Activated CD4-positive, alpha-beta memory T cell treated with anti-CD3 and anti-CD28 coated beads, Interleukin-2, amount 10 ng/mL, durations not matched to agents 7 days and 5 days (primary cell): Measurements from ENCODE around the gene MINK1. TPM values are rescaled to one million over a fixed set of nuclear protein-coding genes. Genes with fewer than 3 reads are reported as not detected.
"Not testable (repeated sequence)": the region's sequence is repeated elsewhere in the genome, so short reads cannot be mapped to it uniquely, and the experiment has no call there.

Source experiments
- CTCF ChIA-PET: fragments of 350-600 bp; sonication (Branson Sonifier 250); formaldehyde crosslinking; loops from one replicate; lab custom pipeline; 2021; ENCODE audit warnings: antibody characterized with exemption, inconsistent platforms; lab: Charles Lee
- POLR2A ChIA-PET: fragments of 350-600 bp; sonication (Branson Sonifier 250); formaldehyde crosslinking; loops from one replicate; lab custom pipeline; 2021; ENCODE audit warnings: antibody characterized with exemption; lab: Charles Lee
- DNase-seq: peaks from one replicate; pipeline ENCODE4 v3.0.0-alpha.2; 2020
- H3K27ac Mint-ChIP-seq: one replicate; pipeline ENCODE4 v1.8.0; 2021; ENCODE audit warnings: mild to moderate bottlenecking, mixed read lengths
- H3K27me3 Mint-ChIP-seq: one replicate; pipeline ENCODE4 v1.8.0; 2021; ENCODE audit warnings: mixed read lengths
- H3K36me3 Mint-ChIP-seq: one replicate; pipeline ENCODE4 v1.8.0; 2021; ENCODE audit warnings: low read depth, mixed read lengths
- H3K4me1 Mint-ChIP-seq: one replicate; pipeline ENCODE4 v1.8.0; 2021; ENCODE audit warnings: mixed read lengths
- H3K4me3 Mint-ChIP-seq: one replicate; pipeline ENCODE4 v1.8.0; 2021; ENCODE audit warnings: mild to moderate bottlenecking, mixed read lengths
- H3K9me3 Mint-ChIP-seq: one replicate; pipeline ENCODE4 v1.8.0; 2021; ENCODE audit warnings: mixed read lengths
- total RNA-seq, 2 experiments: library from RNA; stranded (reverse); gene quantifications; one replicate each; pipeline ENCODE4 v1.2.3, GENCODE V29; 2021

The MINK1 gene
- total RNA-seq, 2 experiments from 2014 or later = 107 to 109 TPM

DNA sequence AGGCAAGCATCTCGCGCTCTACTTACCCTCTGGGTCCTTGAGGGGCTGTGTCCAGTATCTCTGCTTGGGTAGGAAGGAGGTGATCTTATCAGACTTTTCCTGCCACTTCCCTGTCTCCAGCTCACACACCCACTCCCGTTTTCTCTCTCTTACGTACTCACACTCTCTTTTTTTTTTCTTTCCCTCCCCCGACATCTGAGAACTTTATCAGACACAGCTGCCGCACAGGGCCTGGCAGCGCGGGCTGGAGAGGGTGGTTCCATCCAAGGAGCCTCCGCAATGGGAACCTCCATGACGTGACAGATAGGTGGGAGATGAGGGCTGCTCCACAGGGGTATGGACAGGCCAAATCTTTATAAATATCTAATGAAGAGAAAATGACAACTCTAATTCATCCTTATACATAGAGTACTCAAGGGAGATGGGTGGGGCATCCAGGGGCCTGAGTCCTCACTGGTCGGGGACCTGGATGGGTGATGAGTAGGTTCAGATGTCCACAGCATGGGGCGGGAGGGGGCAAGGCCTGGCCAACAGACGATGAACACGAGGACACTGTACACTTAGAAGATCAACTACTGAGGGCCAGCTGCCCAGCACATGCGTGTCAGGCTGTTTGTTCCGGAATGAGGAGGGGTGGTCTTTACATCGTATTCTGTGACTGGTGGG is 23.3 kb downstream of the MINK1 start:
- DNase-seq = no peak
- ChIA-PET CTCF (interaction anchor here (0.7 kb wide), 1 partner anchor 29 kb away, joined by 3 read pairs; no protein-coding TSS in a partner anchor), POLR2A (no interaction called here)
- Mint-ChIP-seq H3K4me1 (peaks cover 13% of the 10 kb centered on the region), H3K4me3 (no peak overlapping the region), H3K27me3 (no peaks in the 10 kb centered on the region), H3K9me3 (peaks cover 6% of the 10 kb centered on the region), H3K36me3 (peaks cover 30% of the 10 kb centered on the region), H3K27ac (no peak overlapping the region)

DNA sequence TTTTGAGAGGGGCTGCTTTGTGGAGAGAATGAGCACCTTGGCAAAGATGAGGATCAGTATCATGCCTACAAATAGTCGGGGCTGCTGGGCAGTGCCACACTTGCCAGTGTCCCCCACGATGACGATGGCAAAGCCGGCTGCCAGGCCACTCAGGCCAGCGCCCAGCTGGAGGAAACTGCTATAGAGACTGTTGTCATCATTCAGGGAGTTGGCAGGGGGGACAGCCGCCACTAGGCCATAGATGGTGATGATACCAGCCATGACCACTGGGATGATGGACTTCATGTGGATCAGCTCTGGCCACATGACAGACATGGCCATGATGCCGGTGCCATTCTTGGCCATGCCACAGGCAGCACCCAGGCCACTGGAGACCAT is 23.8 kb downstream of the MINK1 start:
- Mint-ChIP-seq H3K9me3 (peaks cover 5% of the 10 kb centered on the region), H3K27ac (no peak overlapping the region), H3K36me3 (peaks cover 27% of the 10 kb centered on the region), H3K4me1 (peaks cover 13% of the 10 kb centered on the region), H3K4me3 (no peak overlapping the region), H3K27me3 (no peaks in the 10 kb centered on the region)
- CTCF ChIA-PET = no interaction called here
- no peak for DNase-seq
- POLR2A ChIA-PET = no interaction called here

DNA sequence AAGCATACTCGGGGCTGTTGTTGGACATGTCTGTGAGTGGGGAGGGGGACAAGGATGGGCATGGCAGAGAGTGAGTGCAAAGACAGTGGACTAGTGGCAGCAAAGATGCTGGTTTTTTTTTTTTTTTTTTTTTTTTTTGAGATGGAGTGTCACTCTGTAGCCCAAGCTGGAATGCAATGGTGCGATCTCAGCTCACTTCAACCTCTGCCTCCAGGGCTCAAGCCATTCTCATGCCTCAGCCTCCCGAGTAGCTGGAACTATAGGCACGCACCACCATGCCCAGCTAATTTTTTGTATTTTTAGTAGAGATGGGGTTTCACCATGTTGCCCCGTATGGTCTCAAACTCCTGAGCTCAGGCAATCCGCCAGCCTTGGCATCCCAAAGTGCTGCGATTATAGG is 24.2 kb downstream of the MINK1 start:
- peaks cover 23% of the 10 kb centered on the region for H3K36me3 Mint-ChIP-seq
- H3K27me3 Mint-ChIP-seq, CTCF ChIA-PET, H3K9me3 Mint-ChIP-seq, H3K27ac Mint-ChIP-seq, POLR2A ChIA-PET, DNase-seq, H3K4me1 Mint-ChIP-seq, H3K4me3 Mint-ChIP-seq: not testable (repeated sequence)

DNA sequence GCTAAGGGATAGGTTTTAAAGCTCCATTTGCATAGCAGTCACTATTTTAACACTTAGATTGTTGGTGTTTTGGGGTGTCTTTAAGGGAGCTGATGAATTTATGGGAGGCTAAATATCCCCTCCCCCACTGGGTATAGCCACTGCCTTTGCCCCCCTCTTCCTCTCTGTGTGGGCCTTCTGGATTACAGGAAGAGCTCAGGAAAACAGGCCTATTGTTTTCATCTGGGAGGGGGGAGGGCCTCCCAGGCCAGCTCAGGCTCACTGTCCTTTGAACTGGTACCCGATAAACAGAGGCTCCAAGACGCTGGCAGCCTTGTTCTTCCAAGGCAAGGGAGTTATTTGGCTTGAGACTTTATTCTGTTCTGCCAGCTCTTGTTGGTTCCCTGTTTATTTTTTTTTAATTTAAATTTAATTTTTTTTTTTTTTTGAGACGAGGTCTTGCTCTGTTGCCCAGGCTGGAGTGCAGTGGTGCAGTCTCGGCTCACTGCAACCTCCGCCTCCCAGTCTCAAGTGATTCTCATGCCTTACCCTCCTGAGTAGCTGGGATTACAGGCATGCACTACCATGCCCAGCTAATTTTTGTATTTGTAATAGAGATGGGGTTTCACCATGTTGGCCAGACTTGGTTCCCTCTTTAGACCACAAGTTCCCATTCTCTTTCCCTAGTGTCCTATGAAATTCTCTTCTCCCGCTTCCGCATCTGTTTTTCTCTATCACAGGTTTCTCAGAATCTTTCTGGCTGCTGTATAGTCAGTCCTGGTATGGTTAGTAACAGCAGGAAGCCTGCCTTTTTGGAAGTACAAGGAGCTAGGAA is 25.1 kb downstream of the MINK1 start:
- no peak for DNase-seq
- Mint-ChIP-seq H3K4me1 (peaks cover 8% of the 10 kb centered on the region), H3K4me3 (no peak overlapping the region), H3K9me3 (no peaks in the 10 kb centered on the region), H3K27ac (no peak overlapping the region), H3K36me3 (peaks cover 21% of the 10 kb centered on the region), H3K27me3 (no peaks in the 10 kb centered on the region)
- POLR2A ChIA-PET = interaction anchor here (1.2 kb wide), 1 partner anchor 20 kb away, joined by 4 read pairs; no protein-coding TSS in a partner anchor
- CTCF ChIA-PET = no interaction called here

DNA sequence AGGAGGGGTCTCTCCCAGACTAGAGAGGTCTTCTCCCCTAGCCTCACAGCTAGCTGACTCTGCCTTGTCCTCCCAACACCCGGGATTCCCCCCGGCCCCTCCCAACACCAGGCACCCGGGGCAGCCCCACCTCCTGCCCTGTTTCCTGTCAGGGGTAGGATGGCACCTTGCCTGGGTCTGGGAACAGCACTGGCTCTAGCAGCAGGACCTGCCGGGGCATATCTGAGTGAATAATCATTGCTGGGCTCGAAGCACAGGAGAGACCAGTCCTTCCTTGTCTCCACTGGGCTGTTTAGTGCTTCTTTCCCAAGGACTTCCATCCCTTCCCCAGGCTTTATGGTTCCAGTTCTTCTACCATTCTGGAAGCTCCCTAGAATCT is 25.7 kb downstream of the MINK1 start:
- no peaks in the 10 kb centered on the region for H3K27me3 Mint-ChIP-seq
- DNase-seq = no peak
- ChIA-PET POLR2A (interaction anchor here (1.2 kb wide), 1 partner anchor 20 kb away, joined by 4 read pairs; no protein-coding TSS in a partner anchor), CTCF (no interaction called here)
- H3K36me3 Mint-ChIP-seq = peaks cover 17% of the 10 kb centered on the region
- no peak overlapping the region for H3K27ac Mint-ChIP-seq
- no peak overlapping the region for H3K4me3 Mint-ChIP-seq
- H3K9me3 Mint-ChIP-seq = no peaks in the 10 kb centered on the region
- peaks cover 8% of the 10 kb centered on the region for H3K4me1 Mint-ChIP-seq

DNA sequence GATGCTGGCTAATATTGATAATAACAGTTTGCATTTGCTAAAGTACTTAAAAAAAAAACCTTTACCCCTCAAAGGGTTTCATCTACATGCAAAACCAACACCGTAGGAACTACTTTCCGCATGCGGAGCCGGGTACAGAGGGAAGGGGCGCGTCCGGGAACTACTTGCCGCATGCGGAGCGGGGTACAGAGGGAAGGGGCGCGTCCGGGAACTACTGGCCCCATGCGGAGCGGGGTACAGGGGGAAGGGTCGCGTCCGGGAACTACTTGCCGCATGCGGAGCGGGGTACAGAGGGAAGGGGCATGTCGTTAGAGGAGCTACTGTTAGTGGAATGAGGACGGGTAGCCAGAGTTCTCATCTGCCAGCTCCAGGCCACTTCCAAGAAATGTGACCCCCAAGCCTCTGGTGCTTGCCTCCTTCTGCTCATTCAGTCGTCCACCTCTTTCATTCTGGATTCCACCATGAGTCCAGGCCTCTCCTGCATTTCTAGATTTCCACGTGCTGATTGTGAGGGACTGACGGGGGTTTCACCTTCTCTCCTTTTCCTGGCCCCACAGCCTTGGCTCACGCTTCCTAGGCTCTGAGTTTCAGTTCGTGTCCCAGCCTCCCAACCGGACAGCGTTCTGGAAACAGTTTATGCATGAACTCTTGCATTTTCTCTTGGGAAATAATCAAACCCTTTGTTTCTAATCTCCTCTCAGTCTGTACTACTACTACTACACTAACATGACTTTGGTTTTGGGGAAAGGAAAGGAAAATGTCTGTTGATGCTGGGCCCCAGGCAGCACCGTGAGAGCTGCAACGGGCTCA is 26.9 kb downstream of the MINK1 start:
- H3K36me3 Mint-ChIP-seq = peaks cover 9% of the 10 kb centered on the region
- no peak overlapping the region for H3K4me3 Mint-ChIP-seq
- POLR2A ChIA-PET = no interaction called here
- CTCF ChIA-PET = no interaction called here
- H3K27me3 Mint-ChIP-seq = no peaks in the 10 kb centered on the region
- no peaks in the 10 kb centered on the region for H3K9me3 Mint-ChIP-seq
- no peak overlapping the region for H3K27ac Mint-ChIP-seq
- H3K4me1 Mint-ChIP-seq = peaks cover 1% of the 10 kb centered on the region
- no peak for DNase-seq

DNA sequence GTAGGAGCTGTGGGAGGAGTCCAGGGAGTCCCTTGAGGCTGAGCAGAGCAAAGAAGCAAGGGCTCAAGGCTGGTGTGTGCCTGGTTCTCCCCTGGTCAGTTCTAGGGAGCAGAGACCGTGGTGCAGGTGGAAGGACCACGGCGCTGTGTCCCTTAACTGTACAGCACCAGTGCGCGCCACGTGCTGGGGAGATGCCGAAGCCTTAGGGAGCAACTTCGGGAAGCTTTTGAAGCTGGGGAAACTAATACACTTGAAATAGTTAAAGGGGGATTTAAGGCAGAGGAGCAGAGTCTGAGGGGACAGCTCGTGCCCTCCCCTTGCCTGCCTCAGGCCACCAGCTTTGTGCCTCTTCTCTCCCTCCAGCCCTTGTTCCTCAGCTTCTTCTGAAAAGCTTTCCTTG is 27.5 kb downstream of the MINK1 start:
- H3K27me3 Mint-ChIP-seq = no peaks in the 10 kb centered on the region
- ChIA-PET POLR2A (no interaction called here), CTCF (no interaction called here)
- H3K4me1 Mint-ChIP-seq = peaks cover 1% of the 10 kb centered on the region
- DNase-seq = no peak
- peaks cover 9% of the 10 kb centered on the region for H3K36me3 Mint-ChIP-seq
- H3K4me3 Mint-ChIP-seq = no peak overlapping the region
- H3K27ac Mint-ChIP-seq = no peak overlapping the region
- no peaks in the 10 kb centered on the region for H3K9me3 Mint-ChIP-seq

DNA sequence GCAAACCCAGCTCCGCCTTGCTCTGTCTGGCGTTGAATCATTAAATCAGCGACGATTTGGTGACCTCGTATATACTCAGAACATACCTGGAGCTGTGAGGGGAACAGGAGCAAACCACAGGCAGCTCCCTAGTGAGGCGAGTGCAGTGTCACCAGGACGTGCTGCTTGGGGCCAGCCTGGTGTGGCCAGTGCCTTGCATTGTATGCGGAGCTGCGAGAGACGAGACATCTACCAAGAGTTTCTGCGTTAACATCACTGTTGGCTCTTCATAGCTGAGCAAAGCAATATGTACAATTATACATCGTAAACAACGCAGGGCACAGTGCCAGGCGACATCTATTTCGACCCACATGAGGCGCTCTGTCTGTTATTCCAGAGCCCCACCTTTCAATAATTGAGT is 27.9 kb downstream of the MINK1 start:
- no peak overlapping the region for H3K4me3 Mint-ChIP-seq
- peaks cover 1% of the 10 kb centered on the region for H3K4me1 Mint-ChIP-seq
- ChIA-PET CTCF (no interaction called here), POLR2A (interaction anchor here (1.0 kb wide), 1 partner anchor 23 kb away, joined by 3 read pairs; no protein-coding TSS in a partner anchor)
- H3K9me3 Mint-ChIP-seq = no peaks in the 10 kb centered on the region
- H3K27ac Mint-ChIP-seq = no peak overlapping the region
- H3K27me3 Mint-ChIP-seq = no peaks in the 10 kb centered on the region
- peaks cover 9% of the 10 kb centered on the region for H3K36me3 Mint-ChIP-seq
- no peak for DNase-seq

DNA sequence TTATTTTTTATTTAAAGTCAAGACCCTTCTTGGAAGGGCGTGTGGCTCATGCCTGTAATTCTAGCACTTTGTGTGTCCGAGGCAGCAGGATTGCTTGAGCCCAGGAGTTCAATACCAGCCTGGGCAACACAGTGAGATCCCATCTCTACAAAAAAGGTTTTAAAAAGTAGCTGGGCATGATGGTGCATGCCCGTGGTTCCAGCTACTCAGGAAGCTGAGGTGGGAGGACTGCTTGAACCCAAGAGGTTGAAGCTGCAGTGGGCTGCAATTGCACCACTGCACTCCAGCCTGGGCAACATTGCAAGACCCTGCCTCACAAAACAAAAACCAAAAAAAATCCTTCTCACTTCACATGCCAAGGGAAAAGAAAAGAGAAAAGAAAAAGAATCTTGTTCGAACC is 29.6 kb downstream of the MINK1 start:
- no peak overlapping the region for H3K27ac Mint-ChIP-seq
- no peaks in the 10 kb centered on the region for H3K27me3 Mint-ChIP-seq
- H3K9me3 Mint-ChIP-seq = no peaks in the 10 kb centered on the region
- ChIA-PET POLR2A (no interaction called here), CTCF (no interaction called here)
- no peak overlapping the region for H3K4me3 Mint-ChIP-seq
- H3K36me3 Mint-ChIP-seq = peaks cover 5% of the 10 kb centered on the region
- peaks cover 1% of the 10 kb centered on the region for H3K4me1 Mint-ChIP-seq
- no peak for DNase-seq

DNA sequence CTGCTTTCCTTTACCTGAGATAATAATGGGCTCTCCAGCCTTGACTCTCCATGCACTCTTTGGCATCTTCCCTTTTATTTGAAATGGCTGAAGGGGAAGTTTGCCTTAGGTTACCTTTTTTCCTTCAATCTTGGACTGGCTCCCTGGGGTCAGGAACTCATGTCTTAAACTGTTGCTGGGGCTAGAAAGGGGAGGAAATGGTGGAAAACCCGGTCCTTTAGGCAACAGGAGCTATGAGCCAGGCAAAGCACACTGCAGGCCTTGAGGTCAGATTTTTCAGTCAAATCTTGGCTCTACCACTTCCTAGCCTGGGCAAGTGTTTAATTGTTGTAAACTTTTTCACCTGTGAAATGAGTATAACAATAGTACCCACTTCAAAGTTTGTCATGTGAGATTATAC is 30.2 kb downstream of the MINK1 start:
- H3K4me1 Mint-ChIP-seq = peaks cover 1% of the 10 kb centered on the region
- H3K4me3 Mint-ChIP-seq = no peak overlapping the region
- H3K27ac Mint-ChIP-seq = no peak overlapping the region
- no peaks in the 10 kb centered on the region for H3K9me3 Mint-ChIP-seq
- H3K36me3 Mint-ChIP-seq = peaks cover 5% of the 10 kb centered on the region
- ChIA-PET POLR2A (no interaction called here), CTCF (no interaction called here)
- DNase-seq = no peak
- no peaks in the 10 kb centered on the region for H3K27me3 Mint-ChIP-seq

DNA sequence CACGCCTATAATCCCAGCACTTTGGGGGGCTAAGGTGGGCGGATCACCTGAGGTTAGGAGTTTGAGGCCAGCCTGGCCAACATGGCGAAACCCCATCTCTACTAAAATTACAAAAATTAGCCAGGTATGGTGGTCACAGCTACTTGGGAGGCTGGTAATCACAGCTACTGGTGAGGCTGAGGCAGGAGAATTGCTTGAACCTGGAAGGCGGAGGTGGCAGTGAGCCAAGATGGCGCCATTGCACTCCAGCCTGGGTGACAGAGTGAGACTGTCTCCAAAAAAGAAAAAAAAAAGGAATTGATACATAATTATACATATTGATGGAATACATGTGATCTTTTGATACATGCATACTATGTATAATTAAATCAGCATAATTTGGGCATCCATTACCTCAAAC is 34.4 kb downstream of the MINK1 start:
- H3K36me3 Mint-ChIP-seq, DNase-seq, H3K9me3 Mint-ChIP-seq, CTCF ChIA-PET, H3K4me3 Mint-ChIP-seq, POLR2A ChIA-PET, H3K4me1 Mint-ChIP-seq, H3K27me3 Mint-ChIP-seq, H3K27ac Mint-ChIP-seq: not testable (repeated sequence)

DNA sequence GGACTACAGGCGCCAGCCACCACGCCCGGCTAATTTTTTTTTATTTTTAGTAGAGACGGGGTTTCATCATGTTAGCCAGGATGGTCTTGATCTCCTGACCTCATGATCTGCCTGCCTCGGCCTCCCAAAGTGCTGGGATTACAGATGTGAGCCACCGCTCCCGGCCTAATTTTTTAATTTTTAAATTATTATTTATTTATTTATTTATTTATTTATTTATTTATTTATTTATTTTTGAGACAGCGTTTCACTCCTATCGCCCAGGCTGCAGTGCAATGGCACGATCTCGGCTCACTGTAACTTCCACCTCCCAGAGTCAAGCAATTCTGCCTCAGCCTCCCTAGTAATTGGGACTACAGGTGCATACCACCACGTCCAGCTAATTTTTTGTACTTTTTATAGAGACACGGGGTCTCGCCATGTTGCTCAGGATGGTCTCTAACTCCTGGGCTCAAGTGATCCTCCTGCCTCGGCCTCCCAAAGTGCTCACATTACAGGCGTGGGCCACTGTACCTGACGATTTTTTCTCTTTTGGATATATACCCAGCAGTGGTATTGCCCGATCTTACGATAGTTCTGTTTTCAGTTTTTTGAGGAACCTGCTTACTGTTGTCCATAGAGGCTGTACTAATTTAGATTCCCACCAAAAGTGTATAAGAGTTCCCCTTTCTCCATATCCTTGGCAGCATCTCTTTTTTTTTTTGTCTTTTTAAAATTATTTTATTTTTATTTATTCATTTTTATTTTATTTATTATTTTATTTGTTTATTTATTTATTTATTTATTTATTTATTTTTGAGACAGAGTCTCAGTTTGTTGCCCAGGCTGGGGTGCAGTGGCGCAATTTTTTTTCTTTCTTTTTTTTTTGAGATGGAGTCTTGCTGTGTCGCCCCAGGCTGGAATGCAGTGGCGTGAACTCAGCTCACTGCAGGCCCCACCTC is 36.2 kb downstream of the MINK1 start:
- POLR2A ChIA-PET, H3K4me1 Mint-ChIP-seq, CTCF ChIA-PET, H3K27ac Mint-ChIP-seq, H3K4me3 Mint-ChIP-seq, H3K36me3 Mint-ChIP-seq, H3K9me3 Mint-ChIP-seq, DNase-seq, H3K27me3 Mint-ChIP-seq: not testable (repeated sequence)
